Activated naive CD4-positive, alpha-beta T cell treated with anti-CD3 and anti-CD28 coated beads, Interleukin-2, amount 50 U/mL, for 72 hours (primary cell): Measurements from ENCODE around the gene AMN1. TPM values are rescaled to one million over a fixed set of nuclear protein-coding genes. Genes with fewer than 3 reads are reported as not detected.

Experiments
- ATAC-seq, 2 donors: fragments of 150-1000 bp; cut with Tn5 transposase; 2 replicates each; pipeline ENCODE4 v1.10.0; 2021; ENCODE audit warnings: mild to moderate bottlenecking in 2 of 2, moderate library complexity in 2 of 2
- DNase-seq, 2 donors: peaks; one replicate each; pipeline ENCODE4 v3.0.0; 2021 to 2022; ENCODE audit warnings: low spot score in 2 of 2
- H3K27ac Mint-ChIP-seq, 2 donors: one replicate each; pipeline ENCODE4 v1.8.0; 2022; ENCODE audit warnings: mild to moderate bottlenecking in 2 of 2, mixed read lengths in 2 of 2
- H3K36me3 Mint-ChIP-seq, 2 donors: one replicate each; pipeline ENCODE4 v1.8.0; 2022; ENCODE audit warnings: mixed read lengths in 2 of 2
- H3K9me3 Mint-ChIP-seq, 2 donors: one replicate each; pipeline ENCODE4 v1.8.0; 2022; ENCODE audit warnings: mixed read lengths in 2 of 2
- total RNA-seq, 2 donors: library from RNA; stranded (reverse); gene quantifications; one replicate each; pipeline ENCODE4 v1.2.3, GENCODE V29; 2022

The AMN1 gene
- total RNA-seq, 2 donors from 2014 or later, result 4.8 to 18.8 TPM

DNA sequence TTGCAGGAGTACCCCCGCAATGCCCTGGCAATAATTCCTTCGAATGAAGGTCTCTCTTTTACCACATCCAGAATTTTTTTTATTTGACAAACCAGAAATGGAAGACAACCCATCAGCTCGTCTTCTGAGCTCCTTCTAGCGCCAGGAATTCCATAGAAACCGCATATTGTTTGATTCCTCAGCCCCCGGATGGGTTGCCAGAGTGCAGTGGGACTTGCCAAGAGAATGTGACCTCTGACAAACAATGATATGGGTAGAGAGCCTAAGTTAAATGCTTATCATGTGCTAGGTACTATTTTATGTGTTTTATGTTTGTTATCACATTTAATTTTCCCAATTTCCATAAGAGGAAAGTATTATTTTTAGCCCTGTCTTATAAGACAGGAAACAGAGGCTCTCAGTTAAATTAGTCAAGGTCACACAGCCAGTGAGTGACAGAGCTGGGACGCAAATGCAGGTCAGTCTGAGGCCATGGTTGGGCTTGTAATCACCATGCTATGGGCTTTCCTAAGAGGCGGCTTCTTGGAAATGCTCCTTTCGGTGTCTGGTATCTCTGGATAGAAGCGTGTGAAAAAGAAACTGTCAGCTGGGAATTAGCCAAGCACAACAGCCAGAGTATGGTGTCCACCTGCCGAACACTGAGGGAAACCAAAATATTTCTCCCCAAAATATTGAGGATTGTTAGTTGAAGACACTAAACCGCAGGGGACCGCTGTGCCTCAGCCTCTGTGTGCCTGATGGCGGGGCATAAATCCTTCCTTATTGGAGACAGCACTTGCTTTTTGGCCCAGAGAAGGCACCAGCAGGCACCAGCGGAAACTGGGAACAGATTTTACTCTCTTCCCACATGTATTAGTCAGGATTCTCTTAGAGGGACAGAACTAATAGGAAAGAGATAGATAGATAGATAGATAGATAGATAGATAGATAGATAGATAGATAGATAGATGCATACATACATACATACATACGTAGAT lies 98.8 kb downstream of the AMN1 start:
- peaks cover 0 to 10% of the 10 kb centered on the region in 2 donors for H3K36me3 Mint-ChIP-seq
- DNase-seq (no peak), ATAC-seq (no peak)
- H3K27ac Mint-ChIP-seq, result no peak overlapping the region
- peaks cover 0 to 5% of the 10 kb centered on the region in 2 donors for H3K9me3 Mint-ChIP-seq

DNA sequence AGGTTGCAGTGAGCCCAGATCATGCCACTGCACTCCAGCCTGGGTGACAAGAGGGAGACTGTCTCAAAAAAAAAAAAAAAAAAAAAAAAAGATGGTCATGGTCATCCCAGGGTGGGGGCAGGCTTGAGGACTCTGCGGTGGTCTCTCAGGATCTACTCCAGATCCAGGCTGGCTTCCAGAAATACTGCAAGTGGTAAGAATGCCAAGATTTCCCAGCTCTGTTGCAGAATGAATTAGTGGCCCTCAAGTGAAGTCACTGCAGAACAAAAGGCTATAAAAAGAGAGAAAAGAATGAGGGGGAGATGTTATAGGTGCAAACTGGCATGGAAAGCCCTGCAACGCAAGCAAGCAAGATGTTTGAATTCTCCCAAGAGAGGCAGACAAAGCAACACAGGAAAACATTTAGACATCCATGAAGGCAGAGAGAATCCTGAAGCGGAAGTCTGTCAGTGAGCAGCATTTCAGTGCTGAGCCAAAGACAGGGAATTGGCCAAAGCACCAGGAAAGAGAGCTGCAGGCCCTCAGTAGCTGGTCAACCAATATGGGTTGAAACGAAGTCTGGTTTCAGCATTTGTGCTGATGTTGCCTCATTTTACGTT lies 101.3 kb downstream of the AMN1 start:
- H3K27ac Mint-ChIP-seq, result no peak overlapping the region
- DNase-seq (no peak), ATAC-seq (no peak)
- H3K36me3 Mint-ChIP-seq, result peaks cover 0 to 10% of the 10 kb centered on the region in 2 donors
- peaks cover 0 to 5% of the 10 kb centered on the region in 2 donors for H3K9me3 Mint-ChIP-seq

DNA sequence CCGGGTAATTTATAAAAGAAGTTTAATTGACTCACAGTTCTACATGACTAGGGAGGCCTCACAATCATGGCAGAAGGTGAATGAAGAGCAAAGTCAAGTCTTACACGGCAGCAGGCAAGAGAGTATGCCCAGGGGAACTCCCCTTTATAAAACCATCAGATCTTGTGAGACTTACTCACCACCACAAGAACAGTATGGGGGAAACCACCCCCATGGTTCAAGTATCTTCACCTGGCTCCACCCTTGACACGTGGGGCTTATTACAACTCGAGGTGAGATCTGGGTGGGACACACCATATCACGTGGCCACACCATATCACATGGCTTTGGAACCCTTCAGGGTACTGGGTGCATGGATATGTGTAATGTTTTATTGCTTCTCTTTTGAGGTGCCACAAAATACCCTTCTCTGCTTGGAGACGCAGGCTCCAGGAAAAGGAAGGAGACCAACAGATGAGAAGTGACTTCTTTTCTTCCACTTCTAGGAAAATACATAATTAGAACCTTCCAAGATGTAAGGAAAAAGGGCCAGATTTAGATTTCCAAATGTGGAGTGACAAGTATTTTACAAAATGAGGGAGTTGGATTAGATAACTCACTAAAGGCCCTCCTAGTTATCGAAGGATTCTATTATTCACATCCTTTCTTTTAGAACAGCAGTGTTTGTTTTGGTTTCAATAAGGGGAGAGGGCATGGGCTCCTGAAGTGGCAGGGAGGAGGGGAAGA lies 102.4 kb downstream of the AMN1 start:
- DNase-seq, result no peak
- Mint-ChIP-seq H3K9me3 (peaks cover 0 to 5% of the 10 kb centered on the region in 2 donors), H3K36me3 (peaks cover 0 to 10% of the 10 kb centered on the region in 2 donors), H3K27ac (no peak overlapping the region)
- peak in 1 of 2 donors; percentile 93 for ATAC-seq

DNA sequence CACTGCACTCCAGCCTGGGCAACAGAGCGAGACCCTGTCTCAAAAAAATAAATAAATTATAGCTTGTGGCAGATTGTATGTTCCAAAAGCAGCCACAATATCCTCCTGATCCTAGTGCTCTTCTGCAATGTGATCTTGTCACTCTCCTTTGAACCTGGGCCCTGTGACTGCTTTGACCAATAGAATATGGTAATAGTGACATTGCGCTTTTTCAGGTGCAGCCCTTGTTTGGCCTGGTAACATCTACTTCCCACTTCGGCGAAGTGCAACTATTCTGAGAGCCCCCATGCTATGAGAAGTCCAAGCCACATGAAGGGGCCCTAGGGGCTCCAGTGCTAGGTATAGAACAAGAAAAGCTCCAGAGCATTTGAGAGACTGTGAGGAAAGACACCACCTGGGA lies 106.8 kb downstream of the AMN1 start:
- Mint-ChIP-seq H3K36me3 (peaks cover 0 to 10% of the 10 kb centered on the region in 2 donors), H3K9me3 (peaks cover 0 to 5% of the 10 kb centered on the region in 2 donors), H3K27ac (peak overlapping the region in 1 of 2 donors; percentile 55)
- DNase-seq (no peak), ATAC-seq (no peak)

Other genes with a start within 250 kb of the AMN1 start
- under 1 TPM; 0.10 to 0.18 TPM for gene DENND5B, start 137.9 kb downstream of the AMN1 start, total RNA-seq
- 1 to 10 TPM in 1 of 2 donors, under 1 TPM in 1; 0.78 to 1.3 TPM for gene ETFBKMT, start 69.3 kb downstream of the AMN1 start, total RNA-seq
- 10 to 100 TPM; 58.1 to 86.0 TPM for gene RESF1, start 230.4 kb upstream of the AMN1 start, total RNA-seq